ENCODE measurements around the gene CCDC110.

The CCDC110 gene

GRCh38 chr4:185470501-185471195 lies 885 bp downstream of the CCDC110 start:
- no peaks in the 10 kb centered on the region for H3K9me3 ChIP-seq (ENCODE audit: insufficient read depth, low read depth, low read length)
- peak overlapping the region; percentile 50; the same call in 1 of the 2 replicates for H3K9ac ChIP-seq (ENCODE audit: low read depth, low read length)
- no peak overlapping the region for H3K27ac ChIP-seq (ENCODE audit: low read length)
- no peaks in the 10 kb centered on the region for H3K36me3 ChIP-seq (ENCODE audit: insufficient read depth, low read depth, low read length)
- no peaks in the 10 kb centered on the region for H3K4me1 ChIP-seq (ENCODE audit: insufficient read depth, low read length)
- peak overlapping the region; percentile 96 for H3K4me3 ChIP-seq (ENCODE audit: low read length)
- peaks cover 34% of the 10 kb centered on the region for H3K27me3 ChIP-seq (ENCODE audit: insufficient read depth, low read length)

- H3K9me3 ChIP-seq (ENCODE audit: insufficient read depth, low read depth, low read length): no peaks in the 10 kb centered on the region
- no peaks in the 10 kb centered on the region for H3K36me3 ChIP-seq (ENCODE audit: insufficient read depth, low read depth, low read length)
- H3K9ac ChIP-seq (ENCODE audit: low read depth, low read length): no peak overlapping the region
- H3K4me3 ChIP-seq (ENCODE audit: low read length): no peak overlapping the region
- H3K27ac ChIP-seq (ENCODE audit: low read length): no peak overlapping the region
- H3K4me1 ChIP-seq (ENCODE audit: insufficient read depth, low read length): no peaks in the 10 kb centered on the region; the same call in 1 of the 2 replicates
- H3K27me3 ChIP-seq (ENCODE audit: insufficient read depth, low read length): peaks cover 34% of the 10 kb centered on the region
These were observed 1.9 kb downstream of the CCDC110 start for GRCh38 chr4:185469580-185470154.

- H3K9ac ChIP-seq (ENCODE audit: low read depth, low read length): no peak overlapping the region
- H3K27me3 ChIP-seq (ENCODE audit: insufficient read depth, low read length): peaks cover 34% of the 10 kb centered on the region
- H3K27ac ChIP-seq (ENCODE audit: low read length): no peak overlapping the region
- H3K4me1 ChIP-seq (ENCODE audit: insufficient read depth, low read length): peaks cover 3% of the 10 kb centered on the region; the same call in 1 of the 2 replicates
- no peaks in the 10 kb centered on the region for H3K36me3 ChIP-seq (ENCODE audit: insufficient read depth, low read depth, low read length)
- no peak overlapping the region for H3K4me3 ChIP-seq (ENCODE audit: low read length)
- H3K9me3 ChIP-seq (ENCODE audit: insufficient read depth, low read depth, low read length): no peaks in the 10 kb centered on the region
These were observed 2.5 kb downstream of the CCDC110 start for GRCh38 chr4:185468999-185469398.

GRCh38 chr4:185467991-185468390 lies 3.5 kb downstream of the CCDC110 start:
- Histone ChIP-seq H3K4me1 (ENCODE audit: insufficient read depth, low read length) (peaks cover 3% of the 10 kb centered on the region; the same call in 1 of the 2 replicates), H3K9me3 (ENCODE audit: insufficient read depth, low read depth, low read length) (no peaks in the 10 kb centered on the region), H3K4me3 (ENCODE audit: low read length) (no peak overlapping the region), H3K27ac (ENCODE audit: low read length) (no peak overlapping the region), H3K27me3 (ENCODE audit: insufficient read depth, low read length) (peaks cover 32% of the 10 kb centered on the region), H3K9ac (ENCODE audit: low read depth, low read length) (no peak overlapping the region), H3K36me3 (ENCODE audit: insufficient read depth, low read depth, low read length) (no peaks in the 10 kb centered on the region)

GRCh38 chr4:185467101-185467500 lies 4.4 kb downstream of the CCDC110 start:
- no peak overlapping the region for H3K27ac ChIP-seq (ENCODE audit: low read length)
- peaks cover 23% of the 10 kb centered on the region for H3K27me3 ChIP-seq (ENCODE audit: insufficient read depth, low read length)
- no peak overlapping the region for H3K4me3 ChIP-seq (ENCODE audit: low read length)
- H3K9me3 ChIP-seq (ENCODE audit: insufficient read depth, low read depth, low read length): no peaks in the 10 kb centered on the region
- H3K4me1 ChIP-seq (ENCODE audit: insufficient read depth, low read length): peaks cover 3% of the 10 kb centered on the region; the same call in 1 of the 2 replicates
- H3K36me3 ChIP-seq (ENCODE audit: insufficient read depth, low read depth, low read length): no peaks in the 10 kb centered on the region
- H3K9ac ChIP-seq (ENCODE audit: low read depth, low read length): no peak overlapping the region

- H3K4me3 ChIP-seq (ENCODE audit: low read length): no peak overlapping the region
- no peaks in the 10 kb centered on the region for H3K9me3 ChIP-seq (ENCODE audit: insufficient read depth, low read depth, low read length)
- H3K36me3 ChIP-seq (ENCODE audit: insufficient read depth, low read depth, low read length): no peaks in the 10 kb centered on the region
- H3K27ac ChIP-seq (ENCODE audit: low read length): no peak overlapping the region
- peaks cover 18% of the 10 kb centered on the region for H3K27me3 ChIP-seq (ENCODE audit: insufficient read depth, low read length)
- no peak overlapping the region for H3K9ac ChIP-seq (ENCODE audit: low read depth, low read length)
- H3K4me1 ChIP-seq (ENCODE audit: insufficient read depth, low read length): peaks cover 3% of the 10 kb centered on the region; the same call in 1 of the 2 replicates
These were observed 5.8 kb downstream of the CCDC110 start for GRCh38 chr4:185465707-185466106.

GRCh38 chr4:185464887-185465286 lies 6.6 kb downstream of the CCDC110 start:
- Histone ChIP-seq H3K9me3 (ENCODE audit: insufficient read depth, low read depth, low read length) (no peaks in the 10 kb centered on the region), H3K36me3 (ENCODE audit: insufficient read depth, low read depth, low read length) (no peaks in the 10 kb centered on the region), H3K27me3 (ENCODE audit: insufficient read depth, low read length) (peaks cover 9% of the 10 kb centered on the region; the same call in 1 of the 2 replicates), H3K4me3 (ENCODE audit: low read length) (no peak overlapping the region), H3K9ac (ENCODE audit: low read depth, low read length) (no peak overlapping the region), H3K27ac (ENCODE audit: low read length) (no peak overlapping the region), H3K4me1 (ENCODE audit: insufficient read depth, low read length) (peaks cover 3% of the 10 kb centered on the region; the same call in 1 of the 2 replicates)

- H3K27me3 ChIP-seq (ENCODE audit: insufficient read depth, low read length): 0 out of 2 replicates have a peak, but pooled peaks cover 2% of the 10 kb centered on the region
- H3K36me3 ChIP-seq (ENCODE audit: insufficient read depth, low read depth, low read length): no peaks in the 10 kb centered on the region
- no peak overlapping the region for H3K4me3 ChIP-seq (ENCODE audit: low read length)
- no peak overlapping the region for H3K9ac ChIP-seq (ENCODE audit: low read depth, low read length)
- peaks cover 3% of the 10 kb centered on the region; the same call in 1 of the 2 replicates for H3K4me1 ChIP-seq (ENCODE audit: insufficient read depth, low read length)
- no peaks in the 10 kb centered on the region for H3K9me3 ChIP-seq (ENCODE audit: insufficient read depth, low read depth, low read length)
- no peak overlapping the region for H3K27ac ChIP-seq (ENCODE audit: low read length)
These were observed 7.3 kb downstream of the CCDC110 start for GRCh38 chr4:185464183-185464582.

GRCh38 chr4:185463541-185463940 lies 8.0 kb downstream of the CCDC110 start:
- H3K9ac ChIP-seq (ENCODE audit: low read depth, low read length): no peak overlapping the region
- no peaks in the 10 kb centered on the region for H3K27me3 ChIP-seq (ENCODE audit: insufficient read depth, low read length)
- no peak overlapping the region for H3K4me3 ChIP-seq (ENCODE audit: low read length)
- H3K36me3 ChIP-seq (ENCODE audit: insufficient read depth, low read depth, low read length): no peaks in the 10 kb centered on the region
- no peak overlapping the region for H3K27ac ChIP-seq (ENCODE audit: low read length)
- H3K4me1 ChIP-seq (ENCODE audit: insufficient read depth, low read length): peaks cover 3% of the 10 kb centered on the region; the same call in 1 of the 2 replicates
- no peaks in the 10 kb centered on the region for H3K9me3 ChIP-seq (ENCODE audit: insufficient read depth, low read depth, low read length)

- H3K36me3 ChIP-seq (ENCODE audit: insufficient read depth, low read depth, low read length): no peaks in the 10 kb centered on the region
- no peaks in the 10 kb centered on the region for H3K9me3 ChIP-seq (ENCODE audit: insufficient read depth, low read depth, low read length)
- peaks cover 9% of the 10 kb centered on the region; the same call in 1 of the 2 replicates for H3K4me1 ChIP-seq (ENCODE audit: insufficient read depth, low read length)
- no peak overlapping the region for H3K9ac ChIP-seq (ENCODE audit: low read depth, low read length)
- H3K27me3 ChIP-seq (ENCODE audit: insufficient read depth, low read length): no peaks in the 10 kb centered on the region
- H3K4me3 ChIP-seq (ENCODE audit: low read length): no peak overlapping the region
- no peak overlapping the region for H3K27ac ChIP-seq (ENCODE audit: low read length)
These were observed 10.0 kb downstream of the CCDC110 start for GRCh38 chr4:185461565-185461964.

GRCh38 chr4:185457136-185457535 lies 14.4 kb downstream of the CCDC110 start:
- no peaks in the 10 kb centered on the region for H3K9me3 ChIP-seq (ENCODE audit: insufficient read depth, low read depth, low read length)
- H3K36me3 ChIP-seq (ENCODE audit: insufficient read depth, low read depth, low read length): no peaks in the 10 kb centered on the region
- no peak overlapping the region for H3K9ac ChIP-seq (ENCODE audit: low read depth, low read length)
- peaks cover 7% of the 10 kb centered on the region; the same call in 1 of the 2 replicates for H3K4me1 ChIP-seq (ENCODE audit: insufficient read depth, low read length)
- no peaks in the 10 kb centered on the region for H3K27me3 ChIP-seq (ENCODE audit: insufficient read depth, low read length)
- H3K4me3 ChIP-seq (ENCODE audit: low read length): no peak overlapping the region
- no peak overlapping the region for H3K27ac ChIP-seq (ENCODE audit: low read length)

- Histone ChIP-seq H3K36me3 (ENCODE audit: insufficient read depth, low read depth, low read length) (no peaks in the 10 kb centered on the region), H3K4me1 (ENCODE audit: insufficient read depth, low read length) (peaks cover 7% of the 10 kb centered on the region; the same call in 1 of the 2 replicates), H3K9me3 (ENCODE audit: insufficient read depth, low read depth, low read length) (no peaks in the 10 kb centered on the region)
These were observed 15.4 kb downstream of the CCDC110 start for GRCh38 chr4:185456131-185456530.

More at GRCh38 chr4:185456131-185456530, 15.4 kb downstream of the CCDC110 start:
- no peak overlapping the region for H3K4me3 ChIP-seq (ENCODE audit: low read length)
- no peaks in the 10 kb centered on the region for H3K27me3 ChIP-seq (ENCODE audit: insufficient read depth, low read length)
- no peak overlapping the region for H3K27ac ChIP-seq (ENCODE audit: low read length)
- no peak overlapping the region for H3K9ac ChIP-seq (ENCODE audit: low read depth, low read length)

Measured in iPS-20b (cell line).